ENCODE results near the gene KLHL22.

KLHL22 gene

DNA sequence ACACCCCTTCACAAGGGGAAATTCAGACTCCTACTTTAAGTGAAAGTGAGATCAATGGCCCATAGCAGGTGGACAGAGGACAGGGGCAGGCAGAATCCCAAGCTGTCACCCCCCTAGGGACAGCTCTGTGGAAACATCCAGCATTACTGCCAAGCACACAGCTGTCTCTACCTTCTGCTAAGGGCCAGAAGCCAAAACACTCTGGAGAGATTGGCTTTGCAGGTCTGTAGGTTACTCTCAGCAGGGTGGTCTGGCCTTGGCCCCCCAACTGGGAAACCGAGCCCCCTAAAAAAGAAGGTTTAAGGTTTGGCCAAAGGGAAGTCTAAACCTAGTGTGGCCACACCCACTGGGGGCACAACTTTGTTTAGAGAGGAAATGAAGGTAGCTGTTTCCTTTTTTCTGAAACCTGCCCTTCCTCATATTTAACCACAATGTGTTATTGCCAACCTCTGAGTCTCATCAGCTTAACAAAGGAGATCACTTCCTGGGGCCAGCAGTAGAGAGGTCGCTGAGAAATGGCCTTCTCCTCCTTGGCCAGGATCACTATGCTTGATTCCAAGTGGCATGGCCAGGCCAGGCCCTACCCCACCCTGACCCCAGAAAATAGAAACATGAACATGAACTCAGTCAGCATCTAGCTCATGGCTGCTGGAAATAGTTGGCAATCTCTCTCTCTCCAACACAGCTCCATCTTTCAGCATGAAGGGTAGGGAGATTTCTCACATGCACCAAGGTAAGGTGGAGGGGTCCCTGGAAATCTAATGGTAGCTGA is 32.1 kb downstream of the KLHL22 start:
- TF ChIP-seq, protein P1, sequence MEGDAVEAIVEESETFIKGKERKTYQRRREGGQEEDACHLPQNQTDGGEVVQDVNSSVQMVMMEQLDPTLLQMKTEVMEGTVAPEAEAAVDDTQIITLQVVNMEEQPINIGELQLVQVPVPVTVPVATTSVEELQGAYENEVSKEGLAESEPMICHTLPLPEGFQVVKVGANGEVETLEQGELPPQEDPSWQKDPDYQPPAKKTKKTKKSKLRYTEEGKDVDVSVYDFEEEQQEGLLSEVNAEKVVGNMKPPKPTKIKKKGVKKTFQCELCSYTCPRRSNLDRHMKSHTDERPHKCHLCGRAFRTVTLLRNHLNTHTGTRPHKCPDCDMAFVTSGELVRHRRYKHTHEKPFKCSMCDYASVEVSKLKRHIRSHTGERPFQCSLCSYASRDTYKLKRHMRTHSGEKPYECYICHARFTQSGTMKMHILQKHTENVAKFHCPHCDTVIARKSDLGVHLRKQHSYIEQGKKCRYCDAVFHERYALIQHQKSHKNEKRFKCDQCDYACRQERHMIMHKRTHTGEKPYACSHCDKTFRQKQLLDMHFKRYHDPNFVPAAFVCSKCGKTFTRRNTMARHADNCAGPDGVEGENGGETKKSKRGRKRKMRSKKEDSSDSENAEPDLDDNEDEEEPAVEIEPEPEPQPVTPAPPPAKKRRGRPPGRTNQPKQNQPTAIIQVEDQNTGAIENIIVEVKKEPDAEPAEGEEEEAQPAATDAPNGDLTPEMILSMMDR (IDR thresholded peaks at IDR 0.05; ENCODE audit: low read depth, low read length) = no peak
- no peak for DNase-seq (ENCODE audit: extremely low read depth, low read depth)

DNA sequence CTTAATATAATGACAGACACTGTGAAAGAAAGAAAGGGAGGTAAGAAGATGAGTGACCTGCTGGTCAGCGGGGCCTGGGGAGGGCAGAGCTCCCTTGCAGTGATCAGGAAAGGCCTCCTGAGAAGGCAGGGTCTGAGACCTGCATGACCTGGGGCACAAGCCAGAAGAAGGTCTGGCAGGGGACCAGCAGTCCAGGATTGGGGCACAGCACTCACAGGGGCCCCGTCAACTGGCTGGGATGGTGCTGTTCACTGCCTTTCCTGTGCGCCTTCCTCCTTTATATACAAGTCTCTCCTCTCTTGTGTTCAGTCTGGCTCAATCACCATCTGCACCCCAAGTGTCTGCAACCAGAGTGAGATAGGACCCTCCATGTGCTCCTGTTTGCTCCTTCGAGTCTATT is 35.7 kb downstream of the KLHL22 start:
- no peak for DNase-seq (ENCODE audit: extremely low read depth, low read depth)
- TF ChIP-seq, protein P1 (IDR thresholded peaks at IDR 0.05; ENCODE audit: low read depth, low read length) = no peak

DNA sequence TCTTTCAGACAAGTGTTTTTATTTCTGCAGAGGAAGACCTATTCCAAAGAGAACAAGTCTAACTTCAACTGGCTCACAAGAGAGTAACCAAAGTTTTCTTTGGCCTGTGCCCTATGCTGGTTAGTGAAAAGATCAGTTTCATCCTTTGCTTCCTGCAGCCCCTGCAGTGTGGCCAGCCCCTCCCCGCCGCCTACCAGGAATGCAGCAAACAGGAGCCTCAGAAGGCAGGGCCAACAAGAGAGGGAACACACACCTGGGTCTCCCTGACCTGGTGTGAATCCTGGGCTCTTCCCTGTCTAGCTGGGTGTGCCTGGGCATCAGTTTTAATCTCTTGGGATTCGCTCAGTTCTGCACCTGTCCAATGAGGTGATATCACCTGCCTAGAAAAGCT is 36.4 kb downstream of the KLHL22 start:
- TF ChIP-seq, protein P1 (IDR thresholded peaks at IDR 0.05; ENCODE audit: low read depth, low read length) = no peak
- no peak for DNase-seq (ENCODE audit: extremely low read depth, low read depth)

DNA sequence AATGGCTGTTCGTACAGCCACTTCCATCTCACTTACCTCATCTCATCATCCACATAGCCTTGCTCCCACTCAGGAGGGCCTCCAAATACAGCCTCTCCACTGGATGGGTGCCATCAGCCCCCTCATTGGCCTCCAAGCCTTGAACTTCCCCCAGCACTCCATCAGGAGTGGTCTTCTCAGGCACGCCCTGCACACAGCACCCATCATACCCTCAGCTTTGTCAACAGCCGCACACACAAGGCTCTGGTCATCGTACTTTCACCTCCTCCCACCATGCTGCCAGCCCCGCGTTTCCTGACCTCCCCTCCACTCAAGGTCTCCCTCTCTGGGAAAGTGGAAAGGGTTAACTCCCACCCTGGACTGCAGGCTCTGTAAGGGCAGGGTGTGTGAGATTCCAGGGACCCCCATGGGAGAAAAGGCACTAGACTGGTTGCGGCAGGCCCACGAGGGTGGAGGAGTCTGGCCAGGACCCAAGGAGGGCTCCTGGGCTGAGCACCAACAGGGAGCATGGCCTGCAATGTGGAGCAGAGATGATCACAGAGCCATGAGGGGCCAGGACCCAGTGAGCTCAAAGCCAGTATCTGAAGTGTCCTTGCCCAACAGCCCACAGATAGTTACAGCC is 37.0 kb downstream of the KLHL22 start:
- no peak for DNase-seq (ENCODE audit: extremely low read depth, low read depth)
- TF ChIP-seq, protein P1 (IDR thresholded peaks at IDR 0.05; ENCODE audit: low read depth, low read length) = no peak

DNA sequence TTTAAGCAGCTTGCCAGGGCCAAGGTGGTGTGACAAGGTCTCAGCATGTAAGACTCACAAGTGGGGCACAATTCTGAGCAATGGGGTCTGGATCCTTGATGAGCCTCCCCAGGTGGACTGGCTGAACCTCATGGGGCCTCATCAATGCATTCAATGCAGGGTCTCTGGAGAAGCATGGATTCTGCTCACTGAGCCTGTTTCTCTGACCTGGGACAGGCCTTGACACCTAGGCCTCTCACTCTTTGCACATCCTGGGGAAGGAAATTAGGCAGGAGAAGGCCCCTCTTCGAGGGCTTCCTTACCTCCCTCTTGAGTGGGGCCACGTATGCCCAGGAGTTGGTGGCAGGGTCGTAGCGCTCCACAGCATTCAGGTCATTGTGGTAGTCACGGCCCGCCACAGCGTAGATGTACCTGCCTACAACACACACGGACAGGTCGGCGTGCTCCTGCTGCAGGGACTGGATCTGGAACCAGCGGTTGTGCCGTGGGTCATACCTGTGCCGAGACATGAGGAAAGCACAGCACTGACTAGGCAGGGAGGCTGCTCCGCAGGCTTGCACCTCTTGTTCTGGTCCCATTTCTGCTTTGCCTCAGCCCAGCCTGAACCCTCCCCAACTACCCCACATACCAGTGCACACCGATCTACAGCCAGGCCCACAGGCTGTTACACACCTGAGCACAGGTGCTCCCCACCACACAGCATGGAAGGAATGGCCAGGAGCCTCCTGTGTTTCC is 37.9 kb downstream of the KLHL22 start:
- TF ChIP-seq, protein P1 (IDR thresholded peaks at IDR 0.05; ENCODE audit: low read depth, low read length) = no peak
- DNase-seq (ENCODE audit: extremely low read depth, low read depth) = no peak

DNA sequence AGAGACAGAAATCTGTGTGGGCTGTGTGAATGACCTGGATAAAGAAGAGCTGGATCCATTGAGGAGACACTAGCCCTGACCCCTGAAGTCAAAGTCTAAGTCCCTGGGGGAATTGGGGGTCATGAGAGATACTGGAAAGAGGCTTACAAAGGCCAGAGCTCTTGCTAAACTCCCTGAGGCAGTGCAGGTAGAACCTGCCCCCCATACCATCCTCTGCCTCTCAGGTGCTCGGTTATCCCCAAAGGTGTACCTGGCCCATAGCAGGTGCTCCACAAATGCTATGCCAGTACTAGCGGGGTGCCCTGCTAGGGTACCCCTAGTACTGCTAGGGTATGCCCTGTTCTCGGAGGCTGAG is 38.9 kb downstream of the KLHL22 start:
- no peak for DNase-seq (ENCODE audit: extremely low read depth, low read depth)
- TF ChIP-seq, protein P1 (IDR thresholded peaks at IDR 0.05; ENCODE audit: low read depth, low read length) = no peak
